HEK293 (cell line): ENCODE results near the gene EIPR1.

Source experiments
- PRDM1 ChIP-seq: fragments of 450-650 bp; formaldehyde crosslinking; IDR thresholded peaks from 2 replicates; pipeline ENCODE4; 2016; ENCODE audit warnings: missing biosample characterization, missing genetic modification characterization
- ZFP3 ChIP-seq: fragments of 450-650 bp; formaldehyde crosslinking; IDR thresholded peaks from 2 replicates; pipeline ENCODE4 v1.5.1; 2016; ENCODE audit warnings: low read depth, missing biosample characterization, missing genetic modification characterization
- TF ChIP-seq, protein P1 (sequence below): fragments of 450-650 bp; formaldehyde crosslinking; IDR thresholded peaks from 2 replicates; pipeline ENCODE4 v1.5.1; 2016; ENCODE audit warnings: missing biosample characterization, missing genetic modification characterization
- TF ChIP-seq, protein P2 (sequence below): fragments of 450-650 bp; formaldehyde crosslinking; IDR thresholded peaks from 2 replicates; pipeline ENCODE4 v1.5.1; 2017; ENCODE audit warnings: missing biosample characterization, missing genetic modification characterization
- TF ChIP-seq, protein P3 (sequence below): fragments of 450-650 bp; formaldehyde crosslinking; conservative IDR thresholded peaks from 2 replicates; pipeline ENCODE4 v1.5.1; 2016; ENCODE audit warnings: low read depth, missing biosample characterization, missing genetic modification characterization
- TF ChIP-seq, protein P4 (sequence below): fragments of 450-650 bp; formaldehyde crosslinking; IDR thresholded peaks from 2 replicates; pipeline ENCODE4 v1.5.1; 2016; ENCODE audit warnings: missing biosample characterization, missing genetic modification characterization

DNA sequence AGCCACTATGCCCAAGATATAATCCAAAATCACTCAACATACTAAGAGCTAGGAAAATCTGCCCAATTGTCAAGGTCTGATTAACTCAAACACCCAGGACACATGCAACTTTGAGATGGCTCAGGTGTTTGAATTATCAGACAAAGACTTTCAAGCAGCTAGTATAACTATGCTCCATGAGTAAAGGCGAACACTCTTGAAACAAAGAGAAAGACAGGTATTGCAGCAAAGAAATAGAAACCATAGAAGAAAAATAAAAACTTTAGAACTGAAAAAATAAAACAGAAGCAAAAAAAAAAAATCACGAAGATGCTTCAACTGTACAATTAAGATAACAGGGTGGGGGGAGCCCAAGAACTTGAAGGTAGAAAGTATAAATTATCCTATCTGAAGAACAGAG, 214.2 kb downstream of the EIPR1 start:
- TF ChIP-seq PRDM1 (tag by site-specific recombination), result no peak
- TF ChIP-seq, protein P1, sequence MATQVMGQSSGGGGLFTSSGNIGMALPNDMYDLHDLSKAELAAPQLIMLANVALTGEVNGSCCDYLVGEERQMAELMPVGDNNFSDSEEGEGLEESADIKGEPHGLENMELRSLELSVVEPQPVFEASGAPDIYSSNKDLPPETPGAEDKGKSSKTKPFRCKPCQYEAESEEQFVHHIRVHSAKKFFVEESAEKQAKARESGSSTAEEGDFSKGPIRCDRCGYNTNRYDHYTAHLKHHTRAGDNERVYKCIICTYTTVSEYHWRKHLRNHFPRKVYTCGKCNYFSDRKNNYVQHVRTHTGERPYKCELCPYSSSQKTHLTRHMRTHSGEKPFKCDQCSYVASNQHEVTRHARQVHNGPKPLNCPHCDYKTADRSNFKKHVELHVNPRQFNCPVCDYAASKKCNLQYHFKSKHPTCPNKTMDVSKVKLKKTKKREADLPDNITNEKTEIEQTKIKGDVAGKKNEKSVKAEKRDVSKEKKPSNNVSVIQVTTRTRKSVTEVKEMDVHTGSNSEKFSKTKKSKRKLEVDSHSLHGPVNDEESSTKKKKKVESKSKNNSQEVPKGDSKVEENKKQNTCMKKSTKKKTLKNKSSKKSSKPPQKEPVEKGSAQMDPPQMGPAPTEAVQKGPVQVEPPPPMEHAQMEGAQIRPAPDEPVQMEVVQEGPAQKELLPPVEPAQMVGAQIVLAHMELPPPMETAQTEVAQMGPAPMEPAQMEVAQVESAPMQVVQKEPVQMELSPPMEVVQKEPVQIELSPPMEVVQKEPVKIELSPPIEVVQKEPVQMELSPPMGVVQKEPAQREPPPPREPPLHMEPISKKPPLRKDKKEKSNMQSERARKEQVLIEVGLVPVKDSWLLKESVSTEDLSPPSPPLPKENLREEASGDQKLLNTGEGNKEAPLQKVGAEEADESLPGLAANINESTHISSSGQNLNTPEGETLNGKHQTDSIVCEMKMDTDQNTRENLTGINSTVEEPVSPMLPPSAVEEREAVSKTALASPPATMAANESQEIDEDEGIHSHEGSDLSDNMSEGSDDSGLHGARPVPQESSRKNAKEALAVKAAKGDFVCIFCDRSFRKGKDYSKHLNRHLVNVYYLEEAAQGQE (tag by site-specific recombination), result no peak
- TF ChIP-seq, protein P2, sequence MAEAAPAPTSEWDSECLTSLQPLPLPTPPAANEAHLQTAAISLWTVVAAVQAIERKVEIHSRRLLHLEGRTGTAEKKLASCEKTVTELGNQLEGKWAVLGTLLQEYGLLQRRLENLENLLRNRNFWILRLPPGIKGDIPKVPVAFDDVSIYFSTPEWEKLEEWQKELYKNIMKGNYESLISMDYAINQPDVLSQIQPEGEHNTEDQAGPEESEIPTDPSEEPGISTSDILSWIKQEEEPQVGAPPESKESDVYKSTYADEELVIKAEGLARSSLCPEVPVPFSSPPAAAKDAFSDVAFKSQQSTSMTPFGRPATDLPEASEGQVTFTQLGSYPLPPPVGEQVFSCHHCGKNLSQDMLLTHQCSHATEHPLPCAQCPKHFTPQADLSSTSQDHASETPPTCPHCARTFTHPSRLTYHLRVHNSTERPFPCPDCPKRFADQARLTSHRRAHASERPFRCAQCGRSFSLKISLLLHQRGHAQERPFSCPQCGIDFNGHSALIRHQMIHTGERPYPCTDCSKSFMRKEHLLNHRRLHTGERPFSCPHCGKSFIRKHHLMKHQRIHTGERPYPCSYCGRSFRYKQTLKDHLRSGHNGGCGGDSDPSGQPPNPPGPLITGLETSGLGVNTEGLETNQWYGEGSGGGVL (tag by site-specific recombination), result no peak
- TF ChIP-seq, protein P3, sequence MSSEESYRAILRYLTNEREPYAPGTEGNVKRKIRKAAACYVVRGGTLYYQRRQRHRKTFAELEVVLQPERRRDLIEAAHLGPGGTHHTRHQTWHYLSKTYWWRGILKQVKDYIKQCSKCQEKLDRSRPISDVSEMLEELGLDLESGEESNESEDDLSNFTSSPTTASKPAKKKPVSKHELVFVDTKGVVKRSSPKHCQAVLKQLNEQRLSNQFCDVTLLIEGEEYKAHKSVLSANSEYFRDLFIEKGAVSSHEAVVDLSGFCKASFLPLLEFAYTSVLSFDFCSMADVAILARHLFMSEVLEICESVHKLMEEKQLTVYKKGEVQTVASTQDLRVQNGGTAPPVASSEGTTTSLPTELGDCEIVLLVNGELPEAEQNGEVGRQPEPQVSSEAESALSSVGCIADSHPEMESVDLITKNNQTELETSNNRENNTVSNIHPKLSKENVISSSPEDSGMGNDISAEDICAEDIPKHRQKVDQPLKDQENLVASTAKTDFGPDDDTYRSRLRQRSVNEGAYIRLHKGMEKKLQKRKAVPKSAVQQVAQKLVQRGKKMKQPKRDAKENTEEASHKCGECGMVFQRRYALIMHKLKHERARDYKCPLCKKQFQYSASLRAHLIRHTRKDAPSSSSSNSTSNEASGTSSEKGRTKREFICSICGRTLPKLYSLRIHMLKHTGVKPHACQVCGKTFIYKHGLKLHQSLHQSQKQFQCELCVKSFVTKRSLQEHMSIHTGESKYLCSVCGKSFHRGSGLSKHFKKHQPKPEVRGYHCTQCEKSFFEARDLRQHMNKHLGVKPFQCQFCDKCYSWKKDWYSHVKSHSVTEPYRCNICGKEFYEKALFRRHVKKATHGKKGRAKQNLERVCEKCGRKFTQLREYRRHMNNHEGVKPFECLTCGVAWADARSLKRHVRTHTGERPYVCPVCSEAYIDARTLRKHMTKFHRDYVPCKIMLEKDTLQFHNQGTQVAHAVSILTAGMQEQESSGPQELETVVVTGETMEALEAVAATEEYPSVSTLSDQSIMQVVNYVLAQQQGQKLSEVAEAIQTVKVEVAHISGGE (tag by site-specific recombination), result no peak
- TF ChIP-seq, protein P4, sequence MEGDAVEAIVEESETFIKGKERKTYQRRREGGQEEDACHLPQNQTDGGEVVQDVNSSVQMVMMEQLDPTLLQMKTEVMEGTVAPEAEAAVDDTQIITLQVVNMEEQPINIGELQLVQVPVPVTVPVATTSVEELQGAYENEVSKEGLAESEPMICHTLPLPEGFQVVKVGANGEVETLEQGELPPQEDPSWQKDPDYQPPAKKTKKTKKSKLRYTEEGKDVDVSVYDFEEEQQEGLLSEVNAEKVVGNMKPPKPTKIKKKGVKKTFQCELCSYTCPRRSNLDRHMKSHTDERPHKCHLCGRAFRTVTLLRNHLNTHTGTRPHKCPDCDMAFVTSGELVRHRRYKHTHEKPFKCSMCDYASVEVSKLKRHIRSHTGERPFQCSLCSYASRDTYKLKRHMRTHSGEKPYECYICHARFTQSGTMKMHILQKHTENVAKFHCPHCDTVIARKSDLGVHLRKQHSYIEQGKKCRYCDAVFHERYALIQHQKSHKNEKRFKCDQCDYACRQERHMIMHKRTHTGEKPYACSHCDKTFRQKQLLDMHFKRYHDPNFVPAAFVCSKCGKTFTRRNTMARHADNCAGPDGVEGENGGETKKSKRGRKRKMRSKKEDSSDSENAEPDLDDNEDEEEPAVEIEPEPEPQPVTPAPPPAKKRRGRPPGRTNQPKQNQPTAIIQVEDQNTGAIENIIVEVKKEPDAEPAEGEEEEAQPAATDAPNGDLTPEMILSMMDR, result no peak
- TF ChIP-seq ZFP3 (tag by site-specific recombination), result no peak
